Breast epithelium (tissue), 4 donors: ENCODE results near the gene CRYM. TPM values are rescaled to one million over a fixed set of nuclear protein-coding genes. Genes with fewer than 3 reads are reported as not detected.
"Not testable (repeated sequence)": the region's sequence is repeated elsewhere in the genome, so short reads cannot be mapped to it uniquely, and the experiment has no call there.

Experiments used
- DNase-seq, 2 donors: peaks; one replicate each; pipeline ENCODE4 v3.0.0-alpha.2; 2019; ENCODE audit warnings: low spot score in 2 of 2
- H3K27ac ChIP-seq, 2 donors: fragments of 200-600 bp; sonication (generic) in 1 of 2; one replicate each; pipeline ENCODE4 v1.5.1; 2016 to 2019; ENCODE audit warnings: mild to moderate bottlenecking in 1 of 2
- H3K27me3 ChIP-seq, 2 donors: fragments of 200-600 bp; sonication (generic) in 1 of 2; one replicate each; pipeline versions ENCODE4 v1.5.1 to v1.6.0; 2017 to 2019; ENCODE audit warnings: control low read depth in 1 of 2, mild to moderate bottlenecking in 1 of 2
- H3K36me3 ChIP-seq: fragments of 200-600 bp; one replicate; pipeline ENCODE4 v1.5.1; 2019
- H3K4me1 ChIP-seq, 2 donors: fragments of 200-600 bp; sonication (generic); one replicate each; pipeline ENCODE4 v1.5.1; 2016 to 2019; ENCODE audit warnings: control low read depth in 1 of 2
- H3K4me3 ChIP-seq, 3 donors: fragments of 200-600 bp; sonication (generic); 1 replicate in 2 of 3; 2 replicates in 1 of 3; pipeline ENCODE4 v1.5.1; 2016 to 2019; ENCODE audit warnings: mild to moderate bottlenecking in 3 of 3, moderate library complexity in 2 of 3
- H3K9me3 ChIP-seq, 2 donors: fragments of 200-600 bp; sonication (generic) in 1 of 2; one replicate each; pipeline ENCODE4 v1.5.1; 2016 to 2019; ENCODE audit warnings: control low read depth in 1 of 2
- POLR2A ChIP-seq: fragments of 450-650 bp; IDR thresholded peaks from one replicate; pipeline ENCODE4 v1.6.1; 2016; ENCODE audit warnings: antibody characterized with exemption, mild to moderate bottlenecking, moderate library complexity
- POLR2AphosphoS5 ChIP-seq, 3 donors: sonication (generic); formaldehyde crosslinking; IDR thresholded peaks; one replicate each; pipeline ENCODE4 v1.6.1; 2017; ENCODE audit warnings: antibody characterized with exemption in 3 of 3
- intact Hi-C: fragments of 100-400 bp; cut with DNase I; formaldehyde crosslinking; loops from one replicate; pipeline ENCODE4 v1.15.1; 2023; ENCODE audit warnings: low total_unique reads
- total RNA-seq, 3 donors: library from RNA; depleted of rRNA; stranded (reverse); fragments of >200 nt; gene quantifications; one replicate each; pipeline ENCODE4 v1.1.0, GENCODE V29; 2016
- TF ChIP-seq, protein P1 (sequence below), 3 donors: fragments of 450-650 bp; IDR thresholded peaks; one replicate each; pipeline ENCODE4 v1.5.1; 2016 to 2017; ENCODE audit warnings: antibody characterized with exemption in 3 of 3, mild to moderate bottlenecking in 3 of 3, moderate library complexity in 3 of 3

CRYM gene
- total RNA-seq, 3 donors from 2014 or later = 0.98 to 5.0 (median 2.6) TPM

DNA sequence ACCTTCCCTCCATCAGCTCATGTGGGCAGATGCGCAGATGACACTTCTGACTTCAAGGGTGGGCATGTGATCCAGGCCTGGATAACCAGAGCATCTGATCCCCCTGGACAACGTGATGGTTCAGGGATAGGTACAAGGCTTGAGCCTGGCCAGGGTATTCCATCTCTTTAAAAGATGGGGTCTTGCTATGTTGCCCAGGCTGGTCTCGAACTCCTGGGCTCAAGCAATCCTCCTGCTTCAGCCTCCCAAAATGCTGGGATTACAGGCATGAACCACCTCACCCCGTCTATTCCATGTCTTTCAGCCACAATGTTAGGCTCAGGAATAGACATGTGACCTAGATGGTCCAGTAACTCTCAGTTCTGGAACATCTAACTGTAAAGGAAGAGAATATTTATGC, 20.8 kb downstream of the CRYM start:
- no peak for TF ChIP-seq POLR2A
- TF ChIP-seq POLR2AphosphoS5 (IDR thresholded peaks at IDR 0.05) = no peak
- TF ChIP-seq, protein P1, sequence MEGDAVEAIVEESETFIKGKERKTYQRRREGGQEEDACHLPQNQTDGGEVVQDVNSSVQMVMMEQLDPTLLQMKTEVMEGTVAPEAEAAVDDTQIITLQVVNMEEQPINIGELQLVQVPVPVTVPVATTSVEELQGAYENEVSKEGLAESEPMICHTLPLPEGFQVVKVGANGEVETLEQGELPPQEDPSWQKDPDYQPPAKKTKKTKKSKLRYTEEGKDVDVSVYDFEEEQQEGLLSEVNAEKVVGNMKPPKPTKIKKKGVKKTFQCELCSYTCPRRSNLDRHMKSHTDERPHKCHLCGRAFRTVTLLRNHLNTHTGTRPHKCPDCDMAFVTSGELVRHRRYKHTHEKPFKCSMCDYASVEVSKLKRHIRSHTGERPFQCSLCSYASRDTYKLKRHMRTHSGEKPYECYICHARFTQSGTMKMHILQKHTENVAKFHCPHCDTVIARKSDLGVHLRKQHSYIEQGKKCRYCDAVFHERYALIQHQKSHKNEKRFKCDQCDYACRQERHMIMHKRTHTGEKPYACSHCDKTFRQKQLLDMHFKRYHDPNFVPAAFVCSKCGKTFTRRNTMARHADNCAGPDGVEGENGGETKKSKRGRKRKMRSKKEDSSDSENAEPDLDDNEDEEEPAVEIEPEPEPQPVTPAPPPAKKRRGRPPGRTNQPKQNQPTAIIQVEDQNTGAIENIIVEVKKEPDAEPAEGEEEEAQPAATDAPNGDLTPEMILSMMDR (IDR thresholded peaks at IDR 0.05) = no peak
- no peak for DNase-seq
- Histone ChIP-seq H3K27ac (no peak overlapping the region), H3K9me3 (no peaks in the 10 kb centered on the region), H3K36me3 (no peaks in the 10 kb centered on the region), H3K4me1 (no peaks in the 10 kb centered on the region), H3K27me3 (no peaks in the 10 kb centered on the region), H3K4me3 (no peak overlapping the region)
- intact Hi-C loops = no loop called here

GRCh38 chr16:21256636-21257035, 21.5 kb downstream of the CRYM start:
- TF ChIP-seq POLR2AphosphoS5 (IDR thresholded peaks at IDR 0.05) (no peak), POLR2A (no peak)
- TF ChIP-seq, protein P1 (IDR thresholded peaks at IDR 0.05) = no peak
- no peak for DNase-seq
- Histone ChIP-seq H3K9me3 (no peaks in the 10 kb centered on the region), H3K27me3 (no peaks in the 10 kb centered on the region), H3K27ac (no peak overlapping the region), H3K36me3 (no peaks in the 10 kb centered on the region), H3K4me3 (no peak overlapping the region), H3K4me1 (no peaks in the 10 kb centered on the region)
- intact Hi-C loops = no loop called here

- intact Hi-C loops = loop anchor here (5.0 kb wide), 1 partner anchor 1409 kb away; no protein-coding TSS in a partner anchor
- TF ChIP-seq POLR2AphosphoS5 (IDR thresholded peaks at IDR 0.05) = no peak
Measured at GRCh38 chr16:21253470-21253869, 24.6 kb downstream of the CRYM start.

GRCh38 chr16:21250072-21250923, 27.8 kb downstream of the CRYM start:
- H3K4me1 ChIP-seq = no peaks in the 10 kb centered on the region
- no peaks in the 10 kb centered on the region for H3K27me3 ChIP-seq
- H3K27ac ChIP-seq = no peak overlapping the region
- TF ChIP-seq POLR2AphosphoS5 (IDR thresholded peaks at IDR 0.05) = no peak
- TF ChIP-seq, protein P1 (IDR thresholded peaks at IDR 0.05) = no peak
- no peak for TF ChIP-seq POLR2A
- no peaks in the 10 kb centered on the region for H3K36me3 ChIP-seq
- H3K9me3 ChIP-seq = no peaks in the 10 kb centered on the region
- H3K4me3 ChIP-seq = no peak overlapping the region
- no peak for DNase-seq
- intact Hi-C loops = loop anchor here (5.0 kb wide), 1 partner anchor 1412 kb away; no protein-coding TSS in a partner anchor

More at GRCh38 chr16:21253470-21253869, 24.6 kb downstream of the CRYM start:
- H3K27ac ChIP-seq = no peak overlapping the region
- DNase-seq = no peak
- H3K4me1 ChIP-seq = no peaks in the 10 kb centered on the region
- H3K9me3 ChIP-seq = no peaks in the 10 kb centered on the region
- no peak overlapping the region for H3K4me3 ChIP-seq
- H3K27me3 ChIP-seq = no peaks in the 10 kb centered on the region
- H3K36me3 ChIP-seq = no peaks in the 10 kb centered on the region

DNA sequence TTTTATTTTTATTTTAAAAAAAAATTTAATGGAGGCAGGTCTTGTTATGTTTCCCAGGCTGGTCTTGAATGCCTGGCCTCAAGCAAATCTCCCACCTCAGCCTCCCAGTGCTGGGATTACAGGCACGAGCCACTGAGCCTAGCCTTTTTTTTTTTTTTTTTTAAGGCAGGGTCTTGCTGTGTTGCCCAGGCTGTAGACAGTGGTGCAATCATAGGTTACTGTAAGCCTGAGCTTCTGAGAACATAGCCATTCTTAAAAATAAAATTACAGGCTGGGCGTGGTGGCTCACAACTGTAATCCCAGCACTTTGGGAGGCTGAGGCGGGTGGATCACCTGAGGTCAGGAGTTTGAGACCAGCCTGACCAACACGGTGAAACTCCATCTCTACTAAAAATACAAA, 29.9 kb downstream of the CRYM start:
- DNase-seq, intact Hi-C loops, H3K27me3 ChIP-seq, H3K4me1 ChIP-seq, H3K36me3 ChIP-seq, H3K27ac ChIP-seq, H3K9me3 ChIP-seq, H3K4me3 ChIP-seq: not testable (repeated sequence)

- no peak for DNase-seq
- TF ChIP-seq, protein P1 (IDR thresholded peaks at IDR 0.05) = no peak
- TF ChIP-seq POLR2A = no peak
- no peak for TF ChIP-seq POLR2AphosphoS5 (IDR thresholded peaks at IDR 0.05)
- Histone ChIP-seq H3K36me3 (no peaks in the 10 kb centered on the region), H3K9me3 (no peaks in the 10 kb centered on the region), H3K4me1 (no peaks in the 10 kb centered on the region), H3K27me3 (no peaks in the 10 kb centered on the region), H3K27ac (no peak overlapping the region), H3K4me3 (no peak overlapping the region)
- intact Hi-C loops = no loop called here
Measured at GRCh38 chr16:21244518-21245215, 33.4 kb downstream of the CRYM start.
